H1 (cell line): ENCODE data around the gene NPL.

ENCODE experiments used
- GABPA ChIP-seq: IDR thresholded peaks from 2 replicates; pipeline ENCODE4 v1.6.1; 2011; ENCODE audit warnings: mild to moderate bottlenecking, low read length, moderate library complexity, borderline replicate concordance; ENCODE audit not compliant: insufficient read depth
- POLR2A ChIP-seq, 2 experiments: IDR thresholded peaks; 1 replicate in 1 of 2; 2 replicates in 1 of 2; pipeline ENCODE4 v1.6.1; 2011; ENCODE audit warnings: low read depth in 2 of 2, low read length in 2 of 2, mild to moderate bottlenecking in 2 of 2; ENCODE audit errors: control extremely low read depth in 1 of 2
- POLR2AphosphoS5 ChIP-seq: IDR thresholded peaks from 2 replicates; pipeline ENCODE4 v1.6.1; 2011; ENCODE audit warnings: low read depth, low read length
- TF ChIP-seq, protein P1 (sequence below): IDR thresholded peaks from 2 replicates; pipeline ENCODE4 v1.6.1; 2012; ENCODE audit warnings: inconsistent platforms
- TF ChIP-seq, protein P2 (sequence below): IDR thresholded peaks from 2 replicates; pipeline ENCODE4 v1.6.1; 2011; ENCODE audit warnings: low read depth, mild to moderate bottlenecking, low read length; ENCODE audit not compliant: insufficient read depth
- TF ChIP-seq, protein P3 (sequence below), 3 experiments: IDR thresholded peaks; 1 replicate in 2 of 3; 2 replicates in 1 of 3; pipeline versions ENCODE4 v1.5.1 to v1.6.1; 2011; ENCODE audit warnings: low read length in 3 of 3, mild to moderate bottlenecking in 3 of 3, inconsistent platforms in 2 of 3, low read depth in 1 of 3, moderate library complexity in 1 of 3; ENCODE audit not compliant: insufficient read depth in 1 of 3; ENCODE audit errors: control extremely low read depth in 1 of 3

DNA sequence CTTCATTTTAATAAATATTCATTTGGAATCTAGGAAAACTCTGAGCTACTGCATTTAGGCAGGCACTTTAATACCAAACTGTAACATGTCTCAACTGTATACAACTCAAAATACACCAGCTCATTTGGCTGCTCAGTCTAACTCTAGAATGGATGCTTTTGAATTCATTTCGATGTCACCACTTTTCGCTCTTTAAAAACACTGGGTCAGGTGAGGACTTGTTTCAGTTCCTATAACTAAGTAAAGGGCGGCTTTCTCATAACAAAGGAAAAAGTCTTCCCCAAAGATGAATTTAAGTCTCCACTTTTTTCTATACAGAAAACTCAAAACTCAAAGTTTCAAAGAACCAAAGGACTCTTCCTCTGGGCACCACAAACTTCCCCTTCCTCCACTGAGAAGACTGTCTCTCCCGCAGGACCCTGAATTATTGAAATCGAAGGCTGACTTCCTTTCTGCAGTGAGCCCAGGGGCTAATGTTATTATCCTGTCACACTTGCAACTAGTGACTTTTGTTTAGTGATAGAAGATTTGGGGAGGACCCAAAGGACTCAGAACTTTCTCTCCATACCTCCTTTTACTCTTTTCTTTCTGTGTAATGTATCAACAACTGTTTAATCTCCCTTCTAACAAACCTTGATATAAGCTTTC, 39.8 kb downstream of the NPL start:
- no peak for TF ChIP-seq POLR2A (IDR thresholded peaks at IDR 0.05; ENCODE audit: control extremely low read depth in 1 of 2, low read depth in 2 of 2, low read length in 2 of 2)
- TF ChIP-seq, protein P1, sequence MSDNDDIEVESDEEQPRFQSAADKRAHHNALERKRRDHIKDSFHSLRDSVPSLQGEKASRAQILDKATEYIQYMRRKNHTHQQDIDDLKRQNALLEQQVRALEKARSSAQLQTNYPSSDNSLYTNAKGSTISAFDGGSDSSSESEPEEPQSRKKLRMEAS: no peak
- TF ChIP-seq POLR2AphosphoS5: no peak
- no peak for TF ChIP-seq GABPA
- TF ChIP-seq, protein P2, sequence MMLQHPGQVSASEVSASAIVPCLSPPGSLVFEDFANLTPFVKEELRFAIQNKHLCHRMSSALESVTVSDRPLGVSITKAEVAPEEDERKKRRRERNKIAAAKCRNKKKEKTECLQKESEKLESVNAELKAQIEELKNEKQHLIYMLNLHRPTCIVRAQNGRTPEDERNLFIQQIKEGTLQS: no peak
- TF ChIP-seq, protein P3, sequence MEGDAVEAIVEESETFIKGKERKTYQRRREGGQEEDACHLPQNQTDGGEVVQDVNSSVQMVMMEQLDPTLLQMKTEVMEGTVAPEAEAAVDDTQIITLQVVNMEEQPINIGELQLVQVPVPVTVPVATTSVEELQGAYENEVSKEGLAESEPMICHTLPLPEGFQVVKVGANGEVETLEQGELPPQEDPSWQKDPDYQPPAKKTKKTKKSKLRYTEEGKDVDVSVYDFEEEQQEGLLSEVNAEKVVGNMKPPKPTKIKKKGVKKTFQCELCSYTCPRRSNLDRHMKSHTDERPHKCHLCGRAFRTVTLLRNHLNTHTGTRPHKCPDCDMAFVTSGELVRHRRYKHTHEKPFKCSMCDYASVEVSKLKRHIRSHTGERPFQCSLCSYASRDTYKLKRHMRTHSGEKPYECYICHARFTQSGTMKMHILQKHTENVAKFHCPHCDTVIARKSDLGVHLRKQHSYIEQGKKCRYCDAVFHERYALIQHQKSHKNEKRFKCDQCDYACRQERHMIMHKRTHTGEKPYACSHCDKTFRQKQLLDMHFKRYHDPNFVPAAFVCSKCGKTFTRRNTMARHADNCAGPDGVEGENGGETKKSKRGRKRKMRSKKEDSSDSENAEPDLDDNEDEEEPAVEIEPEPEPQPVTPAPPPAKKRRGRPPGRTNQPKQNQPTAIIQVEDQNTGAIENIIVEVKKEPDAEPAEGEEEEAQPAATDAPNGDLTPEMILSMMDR (IDR thresholded peaks at IDR 0.05; ENCODE audit: control extremely low read depth in 1 of 3, insufficient read depth in 1 of 3, low read depth in 1 of 3, low read length in 3 of 3): no peak
